Measurements from ENCODE around the gene GTSF1L. TPM values are rescaled to one million over a fixed set of nuclear protein-coding genes. Genes with fewer than 3 reads are reported as not detected.

Gene GTSF1L
- total RNA-seq, 2 experiments from 2014 or later = not detected

- peaks cover 27% of the 10 kb centered on the region for H3K36me3 Mint-ChIP-seq
- POLR2A ChIA-PET = interaction anchor here (1.5 kb wide), 1 partner anchor 224 kb away, joined by 4 read pairs; the partner anchor contains the start of gene SRSF6
- DNase-seq = no peak
- H3K27ac Mint-ChIP-seq = no peak overlapping the region
- no peak overlapping the region for H3K4me3 Mint-ChIP-seq
- peaks cover 12% of the 10 kb centered on the region for H3K4me1 Mint-ChIP-seq (ENCODE audit: low read depth)
- H3K9me3 Mint-ChIP-seq = no peaks in the 10 kb centered on the region
- intact Hi-C loops (cut with micrococcal nuclease) = no loop called here
- no peaks in the 10 kb centered on the region for H3K27me3 Mint-ChIP-seq
- CTCF ChIA-PET = interaction anchor here (1.2 to 1.6 kb wide), 3 partner anchors 10 to 232 kb away, joined by 3 to 6 read pairs (median 4); no protein-coding TSS in a partner anchor
Measured at GRCh38 chr20:43681468-43681942, 45.3 kb downstream of the GTSF1L start.

GRCh38 chr20:43680981-43681380, 45.8 kb downstream of the GTSF1L start:
- peaks cover 12% of the 10 kb centered on the region for H3K4me1 Mint-ChIP-seq (ENCODE audit: low read depth)
- H3K27me3 Mint-ChIP-seq = no peaks in the 10 kb centered on the region
- intact Hi-C loops (cut with micrococcal nuclease) = no loop called here
- H3K36me3 Mint-ChIP-seq = peaks cover 30% of the 10 kb centered on the region
- DNase-seq = no peak
- no peaks in the 10 kb centered on the region for H3K9me3 Mint-ChIP-seq
- no peak overlapping the region for H3K27ac Mint-ChIP-seq
- no peak overlapping the region for H3K4me3 Mint-ChIP-seq
- POLR2A ChIA-PET = interaction anchor here (1.5 kb wide), 1 partner anchor 224 kb away, joined by 4 read pairs; the partner anchor contains the start of gene SRSF6
- CTCF ChIA-PET = interaction anchor here (1.2 to 1.6 kb wide), 3 partner anchors 11 to 232 kb away, joined by 3 to 6 read pairs (median 4); no protein-coding TSS in a partner anchor

DNA sequence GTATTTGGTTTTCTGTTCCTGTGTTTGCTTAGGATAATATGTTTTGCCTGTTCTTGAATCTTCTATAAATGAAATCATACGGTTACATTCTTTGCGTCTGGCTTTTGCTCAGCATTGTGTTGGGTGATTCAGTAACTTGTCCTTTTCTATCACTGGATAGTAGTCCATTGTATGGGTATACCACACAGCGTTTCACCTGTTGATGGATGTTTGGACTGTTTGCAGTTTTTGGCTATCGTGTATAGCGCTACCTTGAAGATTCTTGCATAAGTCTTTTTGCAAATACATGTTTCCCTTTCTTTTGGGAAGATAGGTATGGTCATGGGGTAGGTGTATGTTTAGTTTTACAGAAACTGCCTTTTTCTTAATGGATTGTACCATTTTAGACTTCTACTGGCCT, 50.4 kb downstream of the GTSF1L start:
- H3K27me3 Mint-ChIP-seq = peaks cover 1% of the 10 kb centered on the region
- CTCF ChIA-PET = interaction anchor here (1.4 kb wide), 1 partner anchor 16 kb away, joined by 3 read pairs; no protein-coding TSS in a partner anchor
- POLR2A ChIA-PET = no interaction called here
- H3K27ac Mint-ChIP-seq = no peak overlapping the region
- intact Hi-C loops (cut with micrococcal nuclease) = no loop called here
- H3K36me3 Mint-ChIP-seq = peaks cover 36% of the 10 kb centered on the region
- peaks cover 3% of the 10 kb centered on the region for H3K4me1 Mint-ChIP-seq (ENCODE audit: low read depth)
- no peak for DNase-seq
- no peak overlapping the region for H3K4me3 Mint-ChIP-seq
- peaks cover 3% of the 10 kb centered on the region for H3K9me3 Mint-ChIP-seq

Other genes starting within 250 kb of the GTSF1L start
- gene L3MBTL1, start 219.3 kb downstream of the GTSF1L start, total RNA-seq = 1 to 10 TPM; 6.5 to 7.7 TPM
- gene SGK2, start 168.0 kb downstream of the GTSF1L start, total RNA-seq = under 1 TPM; 0.62 to 0.87 TPM
- 10 to 100 TPM; 15.3 to 17.0 TPM for gene IFT52, start 136.1 kb downstream of the GTSF1L start, total RNA-seq
- 10 to 100 TPM; 80.3 to 81.3 TPM for gene MYBL2, start 59.9 kb downstream of the GTSF1L start, total RNA-seq
- 1 to 10 TPM; 2.2 to 2.5 TPM for gene TOX2, start 187.8 kb upstream of the GTSF1L start, total RNA-seq